K562 (cell line): Measurements from ENCODE around the gene ICAM1. TPM values are rescaled to one million over a fixed set of nuclear protein-coding genes. Genes with fewer than 3 reads are reported as not detected.
A peak's percentile ranks its signal among the peaks of the same experiment; 100 is the strongest.

Experiments
- DPF2 ChIP-seq: fragments of 450-650 bp; IDR thresholded peaks from 2 replicates; pipeline ENCODE4 v1.6.1; 2016
- EP400 ChIP-seq: fragments of 450-650 bp; IDR thresholded peaks from 2 replicates; pipeline ENCODE4 v1.6.1; 2017; ENCODE audit warnings: antibody characterized with exemption, mild to moderate bottlenecking, moderate library complexity
- GABPB1 ChIP-seq: sonication (generic); formaldehyde crosslinking; IDR thresholded peaks from 2 replicates; pipeline ENCODE4 v1.8.0; 2022; ENCODE audit warnings: mild to moderate bottlenecking, missing genetic modification reagents
- HDAC2 ChIP-seq: fragments of 450-650 bp; IDR thresholded peaks from 2 replicates; pipeline ENCODE4 v1.6.1; 2016; ENCODE audit warnings: mild to moderate bottlenecking
- MIER1 ChIP-seq: fragments of 450-650 bp; IDR thresholded peaks from 2 replicates; pipeline ENCODE4 v1.6.1; 2016; ENCODE audit warnings: antibody characterized with exemption, mild to moderate bottlenecking, low read depth
- XRCC5 ChIP-seq: fragments of 200-400 bp; formaldehyde crosslinking; IDR thresholded peaks from 2 replicates; pipeline ENCODE4 v1.6.1; 2017; ENCODE audit warnings: low read depth, mild to moderate bottlenecking, low read length
- ZBTB17 ChIP-seq: fragments of 450-650 bp; formaldehyde crosslinking; IDR thresholded peaks from 2 replicates; pipeline ENCODE4 v1.4.0; 2020; ENCODE audit warnings: mild to moderate bottlenecking
- polyA plus RNA-seq, 8 experiments: library from polyadenylated mRNA; depleted of rRNA in 4 of 8; stranded (reverse) in 5 of 8; unstranded in 3 of 8; fragments of >200 nt; fragmentation: Nextera tagmentation in 2 of 8; fragmentation: Illumina TruSeq in 1 of 8; extraction: Ambion mirVana in 2 of 8; extraction: Trizol in 1 of 8; gene quantifications; 2 replicates each; pipeline versions ENCODE4 v1.2.1 to v1.2.3, GENCODE V29; 2011 to 2014; ENCODE audit warnings: inconsistent platforms in 1 of 8, missing spikeins in 1 of 8
- total RNA-seq, 7 experiments: library from RNA; depleted of rRNA in 6 of 7; stranded (reverse); fragments of >200 nt in 6 of 7; fragmentation: Illumina TruSeq in 2 of 7; extraction: Trizol in 2 of 7; gene quantifications; 2 replicates each; pipeline versions ENCODE4 v1.2.1 to v1.2.3, GENCODE V29; 2011 to 2021; ENCODE audit warnings: low replicate concordance in 1 of 7
- TF ChIP-seq, protein P1 (sequence below): fragments of 250-450 bp; sonication (Bioruptor Pico); IDR thresholded peaks from 2 replicates; pipeline ENCODE4 v1.8.0; 2022; ENCODE audit warnings: inconsistent platforms
- TF ChIP-seq, protein P2 (sequence below): sonication (generic); formaldehyde crosslinking; IDR thresholded peaks from 2 replicates; pipeline ENCODE4 v1.8.0; 2022; ENCODE audit warnings: mild to moderate bottlenecking, missing genetic modification reagents
- TF ChIP-seq, protein P3 (sequence below): fragments of 250-450 bp; sonication (Bioruptor Pico); IDR thresholded peaks from 2 replicates; pipeline ENCODE4 v1.5.0; 2020; ENCODE audit warnings: mild to moderate bottlenecking
- TF ChIP-seq, protein P4 (sequence below): fragments of 450-650 bp; IDR thresholded peaks from 2 replicates; pipeline ENCODE4 v1.6.1; 2014; ENCODE audit warnings: low read depth, mild to moderate bottlenecking, moderate library complexity, borderline replicate concordance
- TF ChIP-seq, protein P5 (sequence below): fragments of 450-650 bp; IDR thresholded peaks from 2 replicates; pipeline ENCODE4 v1.7.1; 2018; ENCODE audit warnings: mild to moderate bottlenecking, low read depth; ENCODE audit not compliant: partially characterized antibody
- TF ChIP-seq, protein P6 (sequence below): IDR thresholded peaks from 3 replicates; pipeline ENCODE4 v1.6.1; 2011; ENCODE audit warnings: borderline replicate concordance, mild to moderate bottlenecking; ENCODE audit not compliant: insufficient read length, insufficient read depth
- TF ChIP-seq, protein P7 (sequence below): fragments of 250-450 bp; sonication (Bioruptor Pico); IDR thresholded peaks from 2 replicates; pipeline ENCODE4 v1.9.0; 2021; ENCODE audit warnings: mild to moderate bottlenecking

ICAM1 gene
- total and polyA plus RNA-seq, 9 of the 15 experiments (the other 6 are each of a cell fraction or from before 2014, with no cell fraction given) = 2.3 to 24.4 (median 13.4) TPM

DNA sequence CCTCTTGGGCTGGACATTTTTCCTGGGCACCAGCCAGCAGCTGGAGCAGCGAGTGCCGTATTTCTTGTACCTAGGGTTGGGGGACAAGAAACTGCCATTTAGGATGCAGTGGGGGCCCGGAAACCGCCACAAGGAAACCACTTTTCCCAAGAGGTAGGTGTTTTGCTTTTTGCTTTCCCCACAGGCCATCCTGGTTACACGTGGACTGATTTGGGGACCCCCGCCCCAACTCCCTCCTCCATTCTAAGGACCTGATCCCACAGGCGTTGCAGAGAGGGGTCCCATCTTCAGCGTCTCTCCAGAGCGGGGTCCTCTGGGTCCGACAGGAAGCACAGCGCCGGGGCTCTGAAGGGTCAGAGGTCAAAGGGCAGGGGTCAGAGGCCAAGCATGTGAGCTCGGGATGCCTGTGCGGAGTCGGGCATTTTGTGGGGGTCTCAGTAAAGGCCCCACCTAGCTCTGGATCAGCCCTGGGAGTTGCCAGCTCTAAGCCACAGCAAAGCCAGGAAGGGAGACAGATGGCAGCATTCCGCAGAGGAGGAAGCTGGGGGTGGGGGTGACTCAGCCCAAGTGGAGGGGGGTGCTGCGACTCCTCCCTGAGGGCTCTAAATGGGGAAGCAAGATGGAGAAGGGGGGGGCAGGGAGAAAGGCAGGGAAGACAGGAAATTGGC, 34.4 kb downstream of the ICAM1 start (continued):
- TF ChIP-seq, protein P1, sequence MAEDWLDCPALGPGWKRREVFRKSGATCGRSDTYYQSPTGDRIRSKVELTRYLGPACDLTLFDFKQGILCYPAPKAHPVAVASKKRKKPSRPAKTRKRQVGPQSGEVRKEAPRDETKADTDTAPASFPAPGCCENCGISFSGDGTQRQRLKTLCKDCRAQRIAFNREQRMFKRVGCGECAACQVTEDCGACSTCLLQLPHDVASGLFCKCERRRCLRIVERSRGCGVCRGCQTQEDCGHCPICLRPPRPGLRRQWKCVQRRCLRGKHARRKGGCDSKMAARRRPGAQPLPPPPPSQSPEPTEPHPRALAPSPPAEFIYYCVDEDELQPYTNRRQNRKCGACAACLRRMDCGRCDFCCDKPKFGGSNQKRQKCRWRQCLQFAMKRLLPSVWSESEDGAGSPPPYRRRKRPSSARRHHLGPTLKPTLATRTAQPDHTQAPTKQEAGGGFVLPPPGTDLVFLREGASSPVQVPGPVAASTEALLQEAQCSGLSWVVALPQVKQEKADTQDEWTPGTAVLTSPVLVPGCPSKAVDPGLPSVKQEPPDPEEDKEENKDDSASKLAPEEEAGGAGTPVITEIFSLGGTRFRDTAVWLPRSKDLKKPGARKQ (CRISPR knock-in tag) = no peak
- TF ChIP-seq, protein P2, sequence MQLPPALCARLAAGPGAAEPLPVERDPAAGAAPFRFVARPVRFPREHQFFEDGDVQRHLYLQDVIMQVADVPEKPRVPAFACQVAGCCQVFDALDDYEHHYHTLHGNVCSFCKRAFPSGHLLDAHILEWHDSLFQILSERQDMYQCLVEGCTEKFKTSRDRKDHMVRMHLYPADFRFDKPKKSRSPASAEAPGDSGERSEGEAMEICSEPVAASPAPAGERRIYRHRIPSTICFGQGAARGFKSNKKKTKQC (CRISPR knock-in tag) = 0 out of 2 replicates have a peak, but pooled peaks have one; percentile 18
- TF ChIP-seq, protein P3, sequence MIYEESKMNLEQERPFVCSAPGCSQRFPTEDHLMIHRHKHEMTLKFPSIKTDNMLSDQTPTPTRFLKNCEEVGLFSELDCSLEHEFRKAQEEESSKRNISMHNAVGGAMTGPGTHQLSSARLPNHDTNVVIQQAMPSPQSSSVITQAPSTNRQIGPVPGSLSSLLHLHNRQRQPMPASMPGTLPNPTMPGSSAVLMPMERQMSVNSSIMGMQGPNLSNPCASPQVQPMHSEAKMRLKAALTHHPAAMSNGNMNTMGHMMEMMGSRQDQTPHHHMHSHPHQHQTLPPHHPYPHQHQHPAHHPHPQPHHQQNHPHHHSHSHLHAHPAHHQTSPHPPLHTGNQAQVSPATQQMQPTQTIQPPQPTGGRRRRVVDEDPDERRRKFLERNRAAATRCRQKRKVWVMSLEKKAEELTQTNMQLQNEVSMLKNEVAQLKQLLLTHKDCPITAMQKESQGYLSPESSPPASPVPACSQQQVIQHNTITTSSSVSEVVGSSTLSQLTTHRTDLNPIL (CRISPR knock-in tag) = no peak
- TF ChIP-seq DPF2 = 0 out of 2 replicates have a peak, but pooled peaks have one; percentile 44
- no peak for TF ChIP-seq EP400
- TF ChIP-seq, protein P4, sequence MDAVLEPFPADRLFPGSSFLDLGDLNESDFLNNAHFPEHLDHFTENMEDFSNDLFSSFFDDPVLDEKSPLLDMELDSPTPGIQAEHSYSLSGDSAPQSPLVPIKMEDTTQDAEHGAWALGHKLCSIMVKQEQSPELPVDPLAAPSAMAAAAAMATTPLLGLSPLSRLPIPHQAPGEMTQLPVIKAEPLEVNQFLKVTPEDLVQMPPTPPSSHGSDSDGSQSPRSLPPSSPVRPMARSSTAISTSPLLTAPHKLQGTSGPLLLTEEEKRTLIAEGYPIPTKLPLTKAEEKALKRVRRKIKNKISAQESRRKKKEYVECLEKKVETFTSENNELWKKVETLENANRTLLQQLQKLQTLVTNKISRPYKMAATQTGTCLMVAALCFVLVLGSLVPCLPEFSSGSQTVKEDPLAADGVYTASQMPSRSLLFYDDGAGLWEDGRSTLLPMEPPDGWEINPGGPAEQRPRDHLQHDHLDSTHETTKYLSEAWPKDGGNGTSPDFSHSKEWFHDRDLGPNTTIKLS = peak; percentile 59; the same call in 1 of the 2 replicates
- TF ChIP-seq XRCC5 = peak; percentile 57; the same call in 1 of the 2 replicates
- TF ChIP-seq ZBTB17 (CRISPR knock-in tag) = peak; percentile 66; the same call in 1 of the 2 replicates
- peak; percentile 100 for TF ChIP-seq MIER1
- TF ChIP-seq, protein P5, sequence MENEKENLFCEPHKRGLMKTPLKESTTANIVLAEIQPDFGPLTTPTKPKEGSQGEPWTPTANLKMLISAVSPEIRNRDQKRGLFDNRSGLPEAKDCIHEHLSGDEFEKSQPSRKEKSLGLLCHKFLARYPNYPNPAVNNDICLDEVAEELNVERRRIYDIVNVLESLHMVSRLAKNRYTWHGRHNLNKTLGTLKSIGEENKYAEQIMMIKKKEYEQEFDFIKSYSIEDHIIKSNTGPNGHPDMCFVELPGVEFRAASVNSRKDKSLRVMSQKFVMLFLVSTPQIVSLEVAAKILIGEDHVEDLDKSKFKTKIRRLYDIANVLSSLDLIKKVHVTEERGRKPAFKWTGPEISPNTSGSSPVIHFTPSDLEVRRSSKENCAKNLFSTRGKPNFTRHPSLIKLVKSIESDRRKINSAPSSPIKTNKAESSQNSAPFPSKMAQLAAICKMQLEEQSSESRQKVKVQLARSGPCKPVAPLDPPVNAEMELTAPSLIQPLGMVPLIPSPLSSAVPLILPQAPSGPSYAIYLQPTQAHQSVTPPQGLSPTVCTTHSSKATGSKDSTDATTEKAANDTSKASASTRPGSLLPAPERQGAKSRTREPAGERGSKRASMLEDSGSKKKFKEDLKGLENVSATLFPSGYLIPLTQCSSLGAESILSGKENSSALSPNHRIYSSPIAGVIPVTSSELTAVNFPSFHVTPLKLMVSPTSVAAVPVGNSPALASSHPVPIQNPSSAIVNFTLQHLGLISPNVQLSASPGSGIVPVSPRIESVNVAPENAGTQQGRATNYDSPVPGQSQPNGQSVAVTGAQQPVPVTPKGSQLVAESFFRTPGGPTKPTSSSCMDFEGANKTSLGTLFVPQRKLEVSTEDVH = no peak
- TF ChIP-seq HDAC2 = 0 out of 2 replicates have a peak, but pooled peaks have one; percentile 58
- TF ChIP-seq, protein P6, sequence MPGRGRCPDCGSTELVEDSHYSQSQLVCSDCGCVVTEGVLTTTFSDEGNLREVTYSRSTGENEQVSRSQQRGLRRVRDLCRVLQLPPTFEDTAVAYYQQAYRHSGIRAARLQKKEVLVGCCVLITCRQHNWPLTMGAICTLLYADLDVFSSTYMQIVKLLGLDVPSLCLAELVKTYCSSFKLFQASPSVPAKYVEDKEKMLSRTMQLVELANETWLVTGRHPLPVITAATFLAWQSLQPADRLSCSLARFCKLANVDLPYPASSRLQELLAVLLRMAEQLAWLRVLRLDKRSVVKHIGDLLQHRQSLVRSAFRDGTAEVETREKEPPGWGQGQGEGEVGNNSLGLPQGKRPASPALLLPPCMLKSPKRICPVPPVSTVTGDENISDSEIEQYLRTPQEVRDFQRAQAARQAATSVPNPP = no peak
- TF ChIP-seq, protein P7, sequence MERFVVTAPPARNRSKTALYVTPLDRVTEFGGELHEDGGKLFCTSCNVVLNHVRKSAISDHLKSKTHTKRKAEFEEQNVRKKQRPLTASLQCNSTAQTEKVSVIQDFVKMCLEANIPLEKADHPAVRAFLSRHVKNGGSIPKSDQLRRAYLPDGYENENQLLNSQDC = no peak
- peak; percentile 41; the same call in 1 of the 2 replicates for TF ChIP-seq GABPB1 (CRISPR knock-in tag)
